ENCODE results near the gene PRG3. TPM values are rescaled to one million over a fixed set of nuclear protein-coding genes. Genes with fewer than 3 reads are reported as not detected.

Gene PRG3
- total and polyA plus RNA-seq, 2 of the 13 experiments (the other 11 are each of a cell fraction or from before 2014, with no cell fraction given): not detected

DNA sequence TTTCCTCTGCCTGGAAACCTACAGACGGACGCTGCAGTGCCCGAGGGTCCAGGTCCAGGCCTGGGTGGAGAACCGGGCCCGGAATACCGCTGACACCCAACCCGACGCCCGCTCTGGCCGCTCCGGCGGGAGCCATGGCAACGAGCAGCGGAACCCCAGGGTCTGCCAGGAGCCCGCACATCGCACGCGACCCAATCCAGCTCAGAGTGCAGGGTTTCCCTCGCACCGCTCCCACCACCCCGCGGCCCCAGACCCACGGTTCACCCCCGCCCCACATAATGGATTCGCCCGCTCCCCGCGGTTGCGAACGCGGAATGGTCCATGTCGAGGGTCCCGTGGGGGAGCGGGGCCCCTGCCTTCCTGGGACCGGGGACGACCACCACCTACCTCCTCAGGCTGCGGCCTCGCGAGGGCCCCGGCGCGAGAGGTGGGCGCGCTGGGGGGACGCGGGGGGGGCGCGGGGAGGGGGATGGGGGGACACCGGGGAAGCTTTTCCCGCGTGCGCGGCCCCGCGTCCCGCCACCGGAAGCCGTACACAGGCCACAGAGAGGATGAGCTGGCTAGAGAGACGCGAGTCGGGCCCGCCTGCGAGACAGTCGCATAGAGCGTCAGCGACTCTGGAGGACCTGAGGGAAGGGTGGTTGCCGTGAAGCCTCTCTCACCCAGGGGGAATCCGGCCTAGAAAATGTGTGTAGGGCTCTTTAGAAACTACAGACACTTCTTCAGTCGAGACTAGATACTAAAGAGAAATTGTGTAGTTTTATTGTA lies 45.4 kb downstream of the PRG3 start, which contains the start of gene SSRP1 (continued):
- TF ChIP-seq, protein P1, sequence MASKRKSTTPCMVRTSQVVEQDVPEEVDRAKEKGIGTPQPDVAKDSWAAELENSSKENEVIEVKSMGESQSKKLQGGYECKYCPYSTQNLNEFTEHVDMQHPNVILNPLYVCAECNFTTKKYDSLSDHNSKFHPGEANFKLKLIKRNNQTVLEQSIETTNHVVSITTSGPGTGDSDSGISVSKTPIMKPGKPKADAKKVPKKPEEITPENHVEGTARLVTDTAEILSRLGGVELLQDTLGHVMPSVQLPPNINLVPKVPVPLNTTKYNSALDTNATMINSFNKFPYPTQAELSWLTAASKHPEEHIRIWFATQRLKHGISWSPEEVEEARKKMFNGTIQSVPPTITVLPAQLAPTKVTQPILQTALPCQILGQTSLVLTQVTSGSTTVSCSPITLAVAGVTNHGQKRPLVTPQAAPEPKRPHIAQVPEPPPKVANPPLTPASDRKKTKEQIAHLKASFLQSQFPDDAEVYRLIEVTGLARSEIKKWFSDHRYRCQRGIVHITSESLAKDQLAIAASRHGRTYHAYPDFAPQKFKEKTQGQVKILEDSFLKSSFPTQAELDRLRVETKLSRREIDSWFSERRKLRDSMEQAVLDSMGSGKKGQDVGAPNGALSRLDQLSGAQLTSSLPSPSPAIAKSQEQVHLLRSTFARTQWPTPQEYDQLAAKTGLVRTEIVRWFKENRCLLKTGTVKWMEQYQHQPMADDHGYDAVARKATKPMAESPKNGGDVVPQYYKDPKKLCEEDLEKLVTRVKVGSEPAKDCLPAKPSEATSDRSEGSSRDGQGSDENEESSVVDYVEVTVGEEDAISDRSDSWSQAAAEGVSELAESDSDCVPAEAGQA (IDR thresholded peaks at IDR 0.05; ENCODE audit: low read depth): no peak
- TF ChIP-seq, protein P1 (CRISPR knock-in tag; IDR thresholded peaks at IDR 0.05; ENCODE audit: borderline replicate concordance): no peak
- TF ChIP-seq NFIC (IDR thresholded peaks at IDR 0.05; ENCODE audit: low read length) (no peak; the same call in 1 of the 2 replicates), PAX8 (CRISPR knock-in tag; IDR thresholded peaks at IDR 0.05; ENCODE audit: borderline replicate concordance) (no peak), ATRX (CRISPR knock-in tag; IDR thresholded peaks at IDR 0.05; ENCODE audit: borderline replicate concordance) (no peak), ZNF558 (CRISPR knock-in tag; IDR thresholded peaks at IDR 0.05; ENCODE audit: borderline replicate concordance) (no peak), NFRKB (IDR thresholded peaks at IDR 0.05) (no peak), SOX5 (CRISPR knock-in tag; IDR thresholded peaks at IDR 0.05; ENCODE audit: borderline replicate concordance) (peak; percentile 14), FOXO1 (CRISPR knock-in tag; IDR thresholded peaks at IDR 0.05) (peak; percentile 48), ZNF589 (CRISPR knock-in tag; conservative IDR thresholded peaks at IDR 0.05) (no peak), ARNTL (CRISPR knock-in tag; IDR thresholded peaks at IDR 0.05) (peak; percentile 45; the same call in 1 of the 2 replicates), ZNF343 (CRISPR knock-in tag; IDR thresholded peaks at IDR 0.05) (no peak), ZNF879 (CRISPR knock-in tag; IDR thresholded peaks at IDR 0.05) (no peak)
- TF ChIP-seq, protein P2, sequence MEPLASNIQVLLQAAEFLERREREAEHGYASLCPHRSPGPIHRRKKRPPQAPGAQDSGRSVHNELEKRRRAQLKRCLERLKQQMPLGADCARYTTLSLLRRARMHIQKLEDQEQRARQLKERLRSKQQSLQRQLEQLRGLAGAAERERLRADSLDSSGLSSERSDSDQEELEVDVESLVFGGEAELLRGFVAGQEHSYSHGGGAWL (CRISPR knock-in tag; IDR thresholded peaks at IDR 0.05): no peak
- TF ChIP-seq, protein P3, sequence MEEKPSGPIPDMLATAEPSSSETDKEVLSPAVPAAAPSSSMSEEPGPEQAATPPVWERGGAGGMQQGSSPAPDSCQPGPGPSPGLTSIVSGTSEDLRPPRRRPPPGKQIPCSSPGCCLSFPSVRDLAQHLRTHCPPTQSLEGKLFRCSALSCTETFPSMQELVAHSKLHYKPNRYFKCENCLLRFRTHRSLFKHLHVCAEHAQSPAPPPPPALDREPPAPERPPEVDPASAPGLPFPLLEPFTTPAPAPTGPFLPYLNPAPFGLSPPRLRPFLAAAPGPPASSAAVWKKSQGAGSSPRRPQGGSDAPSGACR (CRISPR knock-in tag; IDR thresholded peaks at IDR 0.05): peak; percentile 83
- TF ChIP-seq, protein P4, sequence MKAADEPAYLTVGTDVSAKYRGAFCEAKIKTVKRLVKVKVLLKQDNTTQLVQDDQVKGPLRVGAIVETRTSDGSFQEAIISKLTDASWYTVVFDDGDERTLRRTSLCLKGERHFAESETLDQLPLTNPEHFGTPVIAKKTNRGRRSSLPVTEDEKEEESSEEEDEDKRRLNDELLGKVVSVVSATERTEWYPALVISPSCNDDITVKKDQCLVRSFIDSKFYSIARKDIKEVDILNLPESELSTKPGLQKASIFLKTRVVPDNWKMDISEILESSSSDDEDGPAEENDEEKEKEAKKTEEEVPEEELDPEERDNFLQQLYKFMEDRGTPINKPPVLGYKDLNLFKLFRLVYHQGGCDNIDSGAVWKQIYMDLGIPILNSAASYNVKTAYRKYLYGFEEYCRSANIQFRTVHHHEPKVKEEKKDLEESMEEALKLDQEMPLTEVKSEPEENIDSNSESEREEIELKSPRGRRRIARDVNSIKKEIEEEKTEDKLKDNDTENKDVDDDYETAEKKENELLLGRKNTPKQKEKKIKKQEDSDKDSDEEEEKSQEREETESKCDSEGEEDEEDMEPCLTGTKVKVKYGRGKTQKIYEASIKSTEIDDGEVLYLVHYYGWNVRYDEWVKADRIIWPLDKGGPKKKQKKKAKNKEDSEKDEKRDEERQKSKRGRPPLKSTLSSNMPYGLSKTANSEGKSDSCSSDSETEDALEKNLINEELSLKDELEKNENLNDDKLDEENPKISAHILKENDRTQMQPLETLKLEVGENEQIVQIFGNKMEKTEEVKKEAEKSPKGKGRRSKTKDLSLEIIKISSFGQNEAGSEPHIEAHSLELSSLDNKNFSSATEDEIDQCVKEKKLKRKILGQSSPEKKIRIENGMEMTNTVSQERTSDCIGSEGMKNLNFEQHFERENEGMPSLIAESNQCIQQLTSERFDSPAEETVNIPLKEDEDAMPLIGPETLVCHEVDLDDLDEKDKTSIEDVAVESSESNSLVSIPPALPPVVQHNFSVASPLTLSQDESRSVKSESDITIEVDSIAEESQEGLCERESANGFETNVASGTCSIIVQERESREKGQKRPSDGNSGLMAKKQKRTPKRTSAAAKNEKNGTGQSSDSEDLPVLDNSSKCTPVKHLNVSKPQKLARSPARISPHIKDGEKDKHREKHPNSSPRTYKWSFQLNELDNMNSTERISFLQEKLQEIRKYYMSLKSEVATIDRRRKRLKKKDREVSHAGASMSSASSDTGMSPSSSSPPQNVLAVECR (CRISPR knock-in tag; IDR thresholded peaks at IDR 0.05; ENCODE audit: borderline replicate concordance): peak; percentile 79
- TF ChIP-seq, protein P5, sequence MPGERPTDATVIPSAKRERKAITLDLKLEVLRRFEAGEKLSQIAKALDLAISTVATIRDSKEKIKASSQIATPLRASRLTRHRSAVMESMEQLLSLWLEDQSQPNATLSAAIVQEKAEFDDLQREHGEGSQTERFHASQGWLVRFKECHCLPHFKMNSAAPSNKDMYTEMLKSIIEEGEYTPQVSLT (CRISPR knock-in tag; IDR thresholded peaks at IDR 0.05; ENCODE audit: borderline replicate concordance, low read depth): no peak

All from HepG2 (cell line).